Stimulated activated CD8-positive, alpha-beta memory T cell treated with anti-CD3 and anti-CD28 coated beads, Interleukin-12 subunit alpha, Interleukin-12 subunit beta, amount 100 ng/mL, for 1 hour (primary cell): Measurements from ENCODE around the gene MBP.
"Not testable (repeated sequence)": the region's sequence is repeated elsewhere in the genome, so short reads cannot be mapped to it uniquely, and the experiment has no call there.

Experiments
- DNase-seq: peaks from one replicate; pipeline ENCODE4 v3.0.0-alpha.2; 2020; ENCODE audit warnings: low read depth

MBP gene

GRCh38 chr18:77022116-77022515, 110.5 kb downstream of the MBP start:
- no peak for DNase-seq

GRCh38 chr18:77021478-77021877, 111.1 kb downstream of the MBP start:
- DNase-seq = not testable (repeated sequence)

GRCh38 chr18:77021075-77021474, 111.5 kb downstream of the MBP start:
- no peak for DNase-seq

DNA sequence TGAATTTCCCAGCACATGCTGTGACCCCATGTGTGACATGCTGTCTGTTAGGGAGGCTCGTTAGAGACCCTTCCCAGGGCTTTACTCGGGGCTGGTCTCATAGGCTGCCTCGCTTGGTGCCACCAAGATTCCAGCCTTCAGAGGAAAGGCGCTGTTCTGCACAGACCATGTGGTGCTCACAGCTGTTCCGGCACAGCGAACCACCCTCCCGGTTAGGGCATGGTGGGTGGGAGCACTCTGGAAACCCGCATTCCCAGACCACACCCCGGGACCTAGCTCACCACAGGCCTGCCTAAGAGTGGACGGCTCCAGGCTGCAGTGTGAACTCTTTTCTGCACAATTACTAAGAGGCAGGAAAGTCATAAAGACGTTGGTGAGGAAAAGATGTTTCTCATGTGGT, 112.0 kb downstream of the MBP start:
- DNase-seq = no peak

DNA sequence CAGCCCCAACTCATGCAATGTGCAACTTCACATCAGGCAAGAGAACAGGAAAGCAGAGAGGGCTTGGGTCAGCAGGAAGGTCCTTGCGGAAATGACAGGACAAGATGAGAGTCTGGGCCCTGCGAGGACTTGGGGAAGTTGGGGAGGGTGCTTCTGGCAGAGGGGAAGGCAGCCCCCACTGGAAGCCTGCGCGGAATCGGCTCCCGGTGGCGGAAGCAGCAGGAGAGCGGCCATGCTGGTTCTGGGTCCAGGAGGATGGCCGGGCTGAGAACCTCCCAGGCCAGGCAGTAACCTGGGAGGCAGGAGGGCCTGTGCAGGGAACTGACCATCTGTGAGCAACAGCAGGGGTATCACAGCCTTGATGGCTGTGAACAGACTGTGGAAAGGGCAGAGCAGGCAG, 112.9 kb downstream of the MBP start:
- DNase-seq = no peak

DNA sequence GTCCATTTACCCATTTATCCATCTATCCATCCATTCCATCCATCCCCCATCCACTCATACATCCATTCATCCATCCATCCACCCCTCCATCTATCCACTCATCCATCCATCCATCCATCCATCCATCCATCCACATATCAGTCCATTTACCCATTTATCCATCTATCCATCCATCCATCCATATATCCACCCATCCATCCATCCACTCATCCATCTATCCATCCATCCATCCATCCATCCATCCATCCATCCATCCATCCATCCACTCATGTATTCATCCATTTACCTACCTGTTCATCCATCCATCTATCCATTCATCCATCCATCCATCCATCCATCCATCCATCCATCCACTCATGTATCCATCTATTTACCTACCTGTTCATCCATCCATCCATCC, 113.9 kb downstream of the MBP start:
- DNase-seq = not testable (repeated sequence)

DNA sequence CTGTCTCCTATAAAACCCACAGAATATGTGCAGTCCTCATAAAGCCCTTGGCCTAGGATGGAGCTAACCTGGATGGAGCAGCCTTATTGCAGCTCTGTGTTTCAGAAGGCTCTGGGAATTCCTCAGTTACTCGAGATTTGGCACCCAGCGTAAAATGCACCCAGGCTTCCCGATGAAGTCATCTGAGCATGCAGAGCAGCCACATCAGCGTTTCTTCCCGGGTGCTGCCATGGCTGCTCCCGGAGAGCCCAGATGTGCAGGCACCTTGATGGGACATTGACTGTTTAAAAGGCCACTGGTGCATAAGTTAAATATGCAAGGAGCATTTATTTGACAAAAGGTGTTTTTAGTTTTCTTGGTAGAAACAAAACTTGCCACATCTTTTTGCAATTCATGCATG, 115.2 kb downstream of the MBP start:
- DNase-seq = no peak

- DNase-seq = no peak
Measured at GRCh38 chr18:77016936-77017335, 115.6 kb downstream of the MBP start.

GRCh38 chr18:77015771-77016710, 116.5 kb downstream of the MBP start:
- no peak for DNase-seq

DNA sequence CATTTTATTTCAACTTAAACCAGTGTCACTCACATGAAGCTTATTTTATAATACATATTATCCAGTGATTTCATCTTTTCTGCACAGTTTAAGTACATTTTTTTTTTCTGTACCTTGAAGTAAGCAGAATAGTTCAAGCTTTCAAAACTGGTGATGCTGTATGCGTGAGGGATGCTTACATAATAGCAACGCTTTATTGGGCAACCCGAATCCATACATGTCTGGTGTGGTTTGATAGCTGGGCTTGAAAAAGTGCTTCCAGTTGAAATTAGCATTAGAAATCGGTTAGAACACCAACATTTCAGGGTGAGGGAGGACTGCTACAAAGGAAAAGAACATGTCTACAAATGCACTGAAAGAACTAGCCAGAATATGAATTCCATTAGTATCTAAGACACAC, 117.4 kb downstream of the MBP start:
- DNase-seq = no peak

GRCh38 chr18:77014538-77014937, 118.0 kb downstream of the MBP start:
- no peak for DNase-seq

GRCh38 chr18:77013811-77014521, 118.6 kb downstream of the MBP start:
- no peak for DNase-seq

DNA sequence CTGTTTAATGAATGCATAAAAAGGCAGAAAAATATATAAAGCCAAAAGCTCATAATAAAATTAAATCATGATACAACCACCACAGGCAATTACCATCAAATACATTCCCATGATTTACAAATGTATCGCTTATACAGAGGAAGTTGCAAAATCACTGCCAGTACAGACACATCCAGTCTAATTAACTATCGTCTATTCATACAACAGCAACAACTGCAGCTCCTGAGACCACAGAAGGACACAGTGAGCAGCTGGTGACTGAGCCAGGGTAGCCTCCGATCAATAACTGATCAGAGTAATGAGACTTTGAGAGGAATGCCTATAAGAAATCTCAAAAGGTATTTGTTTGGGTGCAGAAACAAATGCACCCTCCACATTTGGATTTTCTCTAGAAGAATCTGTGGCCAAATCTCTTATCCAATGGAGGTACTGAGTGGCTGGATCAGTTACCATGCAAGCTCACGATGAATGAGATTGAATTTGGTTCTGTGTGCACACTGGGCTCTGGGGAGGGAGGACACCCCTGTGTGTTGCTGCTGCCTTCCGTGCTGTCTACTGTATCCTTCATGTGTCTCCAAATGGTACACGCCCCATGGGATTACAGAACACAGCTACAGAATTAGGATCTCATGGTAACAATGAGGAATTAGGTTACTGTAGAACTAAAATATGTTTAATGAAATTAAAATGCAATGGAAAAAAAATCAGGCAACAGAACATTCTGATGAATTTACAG, 119.6 kb downstream of the MBP start:
- no peak for DNase-seq

DNA sequence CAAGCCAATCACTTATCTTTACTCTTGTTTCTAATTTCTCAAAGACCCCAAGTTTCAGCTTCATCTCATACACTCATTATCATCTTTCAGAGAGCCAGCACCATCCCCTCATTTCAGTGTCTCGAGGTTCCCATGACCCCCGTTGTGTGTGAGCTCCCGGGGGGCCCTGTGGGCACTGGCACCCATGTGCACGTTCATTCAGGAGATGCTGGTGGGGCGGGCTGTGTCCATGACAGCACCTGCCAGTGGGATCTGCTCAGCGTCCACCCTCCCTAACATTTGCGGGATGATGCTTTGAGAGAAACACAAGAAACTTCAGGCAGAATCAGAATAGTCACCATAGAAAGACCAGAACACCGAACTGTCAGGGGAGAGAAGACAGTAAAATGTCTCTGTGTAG, 120.5 kb downstream of the MBP start:
- DNase-seq = no peak

GRCh38 chr18:77009675-77010074, 122.9 kb downstream of the MBP start:
- DNase-seq = no peak

- DNase-seq = no peak
Measured at GRCh38 chr18:77008576-77009315, 123.8 kb downstream of the MBP start.

DNA sequence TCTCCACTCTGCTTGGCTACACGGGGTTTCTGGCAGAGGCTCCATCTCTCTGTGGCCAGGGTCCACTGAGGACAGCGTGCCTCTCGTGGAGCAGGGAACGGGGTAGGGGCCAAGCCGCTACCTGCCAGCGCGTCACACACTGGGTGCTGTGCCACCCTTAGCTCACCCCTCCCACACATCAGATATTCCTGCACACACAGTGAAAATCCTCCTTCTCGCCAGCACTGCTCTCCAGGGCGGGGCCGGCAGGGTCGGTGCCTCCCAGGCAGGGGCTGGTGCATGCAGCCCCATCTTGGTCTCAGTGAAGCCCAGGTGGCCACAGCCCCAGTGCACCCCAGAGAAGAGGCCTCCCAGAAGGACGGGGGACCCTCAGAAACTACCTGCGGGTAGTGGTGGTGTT, 124.6 kb downstream of the MBP start:
- DNase-seq = no peak

- no peak for DNase-seq
Measured at GRCh38 chr18:77007251-77007650, 125.3 kb downstream of the MBP start.

DNA sequence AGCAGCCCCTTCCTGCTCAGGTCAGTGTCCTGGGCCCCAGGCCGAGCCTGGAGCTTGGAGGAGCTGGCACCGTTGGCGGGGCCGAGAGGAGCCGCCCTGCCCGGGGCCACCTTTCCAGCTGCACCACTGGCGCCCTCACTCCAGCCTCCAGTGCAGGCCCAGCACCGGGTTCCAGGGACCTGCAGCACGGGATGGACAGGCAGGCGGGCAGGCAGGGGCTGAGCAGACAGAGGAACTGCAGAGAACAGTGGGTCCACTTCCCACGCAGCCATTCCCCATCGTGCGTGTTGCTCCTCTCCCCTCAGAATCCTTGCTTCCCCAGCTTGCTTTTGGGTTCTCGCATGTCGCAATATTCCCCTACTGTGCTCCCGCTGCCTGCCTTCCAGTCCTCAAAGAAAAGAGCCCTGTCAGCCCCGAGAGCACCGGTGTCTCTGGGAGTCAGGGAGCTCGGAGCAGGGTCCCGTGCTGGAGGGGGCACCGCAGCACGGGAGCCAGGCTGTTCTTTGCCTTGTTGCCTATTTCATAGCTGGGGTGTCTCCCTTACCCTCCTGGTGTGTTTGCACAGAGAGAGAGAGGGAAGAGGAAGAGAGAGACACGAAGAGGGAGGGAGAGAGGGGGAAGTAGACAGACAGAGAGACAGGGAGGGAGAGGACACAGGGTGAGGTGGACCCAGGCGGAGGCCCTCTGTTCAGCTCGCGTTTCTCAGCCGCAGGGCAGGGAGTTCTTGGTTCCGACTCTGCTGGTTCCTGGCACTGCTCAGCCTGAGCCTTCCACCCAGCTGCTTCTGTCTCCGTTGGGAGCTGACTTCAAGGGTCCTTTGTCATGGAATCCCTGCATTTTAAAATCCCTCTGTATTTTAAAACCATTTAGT, 126.0 kb downstream of the MBP start:
- no peak for DNase-seq

DNA sequence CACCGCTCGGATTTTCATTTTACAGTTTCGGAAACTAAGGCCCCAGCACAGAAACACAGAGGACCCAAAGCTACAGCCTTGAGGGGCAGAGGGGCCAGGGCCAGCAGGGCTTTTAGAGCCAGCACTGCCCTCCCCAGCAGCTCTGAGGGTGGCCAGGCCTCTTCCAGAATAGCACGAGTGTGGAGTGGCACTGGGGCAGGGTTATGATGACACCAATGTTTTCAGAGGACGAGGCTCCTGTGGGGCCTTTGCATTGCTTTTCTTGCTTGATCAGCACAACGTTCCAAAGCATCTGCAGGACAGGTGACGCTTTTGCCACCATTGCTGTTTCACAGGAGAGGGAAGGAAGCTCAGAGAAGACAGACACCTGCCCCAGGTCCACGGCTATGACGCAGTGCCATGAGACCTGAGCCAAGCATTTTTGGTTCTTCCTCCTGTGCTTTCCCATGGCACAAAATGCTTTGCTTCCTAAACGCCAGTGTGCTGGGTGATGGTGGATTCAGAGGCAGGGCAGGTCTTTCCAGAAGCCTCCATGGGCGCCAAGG, 126.9 kb downstream of the MBP start:
- no peak for DNase-seq
